Stomach (tissue), 9 donors: ENCODE data around the gene PCLAF. TPM values are rescaled to one million over a fixed set of nuclear protein-coding genes. Genes with fewer than 3 reads are reported as not detected.

ENCODE experiments used
- DNase-seq, 2 donors: peaks; one replicate each; pipeline versions ENCODE4 v3.0.0 to v3.0.0-alpha.2; 2013 to 2019
- H3K27ac ChIP-seq, 5 donors: fragments of 200-600 bp in 4 of 5; sonication (generic) in 4 of 5; one replicate each; pipeline ENCODE4 v1.5.1; 2013 to 2019; ENCODE audit warnings: mild to moderate bottlenecking in 1 of 5, moderate library complexity in 1 of 5
- H3K27me3 ChIP-seq, 3 donors: fragments of 200-600 bp; sonication (generic); one replicate each; pipeline ENCODE4 v1.5.1; 2017 to 2019; ENCODE audit warnings: mixed run types in 1 of 3
- H3K36me3 ChIP-seq, 4 donors: fragments of 200-600 bp; sonication (generic); 1 replicate in 3 of 4; 2 replicates in 1 of 4; pipeline ENCODE4 v1.5.1; 2016 to 2019
- H3K4me1 ChIP-seq, 4 donors: fragments of 200-600 bp; sonication (generic); one replicate each; pipeline ENCODE4 v1.5.1; 2016 to 2019
- H3K4me3 ChIP-seq, 4 donors: fragments of 200-600 bp; sonication (generic) in 3 of 4; one replicate each; pipeline ENCODE4 v1.5.1; 2016 to 2019; ENCODE audit warnings: mild to moderate bottlenecking in 1 of 4
- H3K9me3 ChIP-seq, 4 donors: fragments of 200-600 bp; sonication (generic); one replicate each; pipeline ENCODE4 v1.5.1; 2016 to 2019
- CTCF ChIP-seq, 7 experiments: fragments of 450-650 bp in 4 of 7; fragments of 200-600 bp in 3 of 7; sonication (generic) in 3 of 7; IDR thresholded peaks; one replicate each; pipeline ENCODE4 v1.5.1; 2016 to 2019; ENCODE audit warnings: antibody characterized with exemption in 7 of 7, control low read depth in 2 of 7, mild to moderate bottlenecking in 1 of 7
- EP300 ChIP-seq: sonication (generic); formaldehyde crosslinking; IDR thresholded peaks from one replicate; pipeline ENCODE4 v1.6.1; 2017; ENCODE audit warnings: antibody characterized with exemption
- POLR2A ChIP-seq, 4 donors: fragments of 450-650 bp; IDR thresholded peaks; one replicate each; pipeline ENCODE4 v1.6.1; 2016; ENCODE audit warnings: antibody characterized with exemption in 4 of 4, control low read depth in 2 of 4, mild to moderate bottlenecking in 1 of 4, moderate library complexity in 1 of 4
- POLR2AphosphoS5 ChIP-seq, 3 donors: sonication (generic); formaldehyde crosslinking; IDR thresholded peaks; one replicate each; pipeline ENCODE4 v1.6.1; 2016; ENCODE audit warnings: antibody characterized with exemption in 3 of 3
- WGBS, 5 donors: extraction: QIAGEN DNeasy Blood & Tissue Kit in 3 of 5; methylation state at CpG; one replicate each; pipeline versions ENCODE4 v1.1.5 to v1.1.7; 2013 to 2018; 5-methylcytosine and 5-hydroxymethylcytosine counted together
- intact Hi-C: fragments of 100-400 bp; cut with DNase I; formaldehyde crosslinking; loops from one replicate; pipeline ENCODE4 v1.15.1; 2023; ENCODE audit warnings: low total_unique reads
- polyA plus RNA-seq, 3 donors: library from polyadenylated mRNA; stranded (reverse); fragments of 200-250 nt; gene quantifications; one replicate each; pipeline ENCODE4 v1.2.3, GENCODE V29; 2013
- total RNA-seq, 5 donors: library from RNA; depleted of rRNA; stranded (reverse); fragments of >200 nt; gene quantifications; one replicate each; pipeline versions ENCODE4 v1.1.0 to v1.2.3, GENCODE V29; 2014 to 2016
- donor health status: healthy with polysubstance abuse.
- donor health status: Bipolar disorder and iron deficiency.
- donor health status: healthy.

PCLAF gene
- total and polyA plus RNA-seq, 8 donors: 1.3 to 32.5 (median 18.6) TPM; not detected in 3

- no peaks in the 10 kb centered on the region for H3K9me3 ChIP-seq
- WGBS, 5 donors: 26 to 42% (median 34%) methylated on average over 5 of the region's 5 CpGs
- intact Hi-C loops: loop anchor here (10.0 kb wide), 1 partner anchor 142 kb away; no protein-coding TSS in a partner anchor
- peak overlapping the region in 4 of 5 donors; percentile 69 to 91 (median 83) for H3K27ac ChIP-seq
- no peak for DNase-seq
- peak overlapping the region; percentile 95 to 99 (median 98) for H3K4me3 ChIP-seq
- peaks cover 11 to 31% (median 19%) of the 10 kb centered on the region in 4 donors for H3K4me1 ChIP-seq
- no peaks in the 10 kb centered on the region for H3K36me3 ChIP-seq
- no peaks in the 10 kb centered on the region for H3K27me3 ChIP-seq
- TF ChIP-seq EP300 (no peak), POLR2AphosphoS5 (IDR thresholded peaks at IDR 0.05) (no peak), CTCF (IDR thresholded peaks at IDR 0.05) (no peak), POLR2A (IDR thresholded peaks at IDR 0.05) (no peak)
Observed at GRCh38 chr15:64356710-64357040, 24.6 kb downstream of the PCLAF start.

- TF ChIP-seq POLR2AphosphoS5 (IDR thresholded peaks at IDR 0.05) (peak in 2 of 3 donors; percentile 19 to 75), CTCF (IDR thresholded peaks at IDR 0.05) (peak in 3 of 7 experiments; percentile 18 to 30 (median 23)), EP300 (no peak), POLR2A (IDR thresholded peaks at IDR 0.05) (no peak)
- peak; percentile 93 to 99 for DNase-seq
- H3K4me3 ChIP-seq: peak within 1 kb of the TSS; percentile 95 to 99 (median 98)
- no peaks in the 10 kb centered on the region for H3K36me3 ChIP-seq
- no peaks in the 10 kb centered on the region for H3K9me3 ChIP-seq
- H3K27ac ChIP-seq: peak within 1 kb of the TSS; percentile 69 to 91 (median 82)
- intact Hi-C loops: loop anchor here (10.0 kb wide), 1 partner anchor 141 kb away; no protein-coding TSS in a partner anchor
- 0% methylated on average over 22 to 41 of the region's 42 CpGs for WGBS, 5 donors
- peaks cover 11 to 36% (median 19%) of the 10 kb centered on the region in 4 donors for H3K4me1 ChIP-seq
- H3K27me3 ChIP-seq: no peaks in the 10 kb centered on the region
Observed at GRCh38 chr15:64355944-64356709, 25.1 kb downstream of the PCLAF start, which contains the start of gene CSNK1G1. Gene CSNK1G1 (minus strand): TSS chr15:64356173. CDS start chr15:64300499, 55,674 bp downstream.

GRCh38 chr15:64355348-64355943 is 25.8 kb downstream of the PCLAF start:
- no peaks in the 10 kb centered on the region for H3K9me3 ChIP-seq

More at GRCh38 chr15:64355348-64355943, 25.8 kb downstream of the PCLAF start:
- TF ChIP-seq EP300 (no peak), POLR2AphosphoS5 (IDR thresholded peaks at IDR 0.05) (no peak), CTCF (IDR thresholded peaks at IDR 0.05) (no peak), POLR2A (IDR thresholded peaks at IDR 0.05) (no peak)
- intact Hi-C loops: loop anchor here (10.0 kb wide), 1 partner anchor 141 kb away; no protein-coding TSS in a partner anchor
- WGBS, 5 donors: 0% methylated on average over 10 to 30 of the region's 30 CpGs
- Histone ChIP-seq H3K4me3 (peak overlapping the region; percentile 95 to 99 (median 98)), H3K36me3 (no peaks in the 10 kb centered on the region), H3K27ac (peak overlapping the region; percentile 69 to 91 (median 82)), H3K27me3 (no peaks in the 10 kb centered on the region), H3K4me1 (peaks cover 11 to 39% (median 22%) of the 10 kb centered on the region in 4 donors)
- peak in 1 of 2 donors; percentile 68 for DNase-seq
